Measurements from ENCODE around the gene FAM170B.

Gene FAM170B

GRCh38 chr10:49107111-49107886, 26.5 kb downstream of the FAM170B start:
- DNase-seq (ENCODE audit: low read depth in 1 of 2, low spot score in 1 of 2) = no peak

- DNase-seq (ENCODE audit: low read depth in 1 of 2, low spot score in 1 of 2) = no peak
These were observed 27.4 kb downstream of the FAM170B start for GRCh38 chr10:49106451-49106850.

DNA sequence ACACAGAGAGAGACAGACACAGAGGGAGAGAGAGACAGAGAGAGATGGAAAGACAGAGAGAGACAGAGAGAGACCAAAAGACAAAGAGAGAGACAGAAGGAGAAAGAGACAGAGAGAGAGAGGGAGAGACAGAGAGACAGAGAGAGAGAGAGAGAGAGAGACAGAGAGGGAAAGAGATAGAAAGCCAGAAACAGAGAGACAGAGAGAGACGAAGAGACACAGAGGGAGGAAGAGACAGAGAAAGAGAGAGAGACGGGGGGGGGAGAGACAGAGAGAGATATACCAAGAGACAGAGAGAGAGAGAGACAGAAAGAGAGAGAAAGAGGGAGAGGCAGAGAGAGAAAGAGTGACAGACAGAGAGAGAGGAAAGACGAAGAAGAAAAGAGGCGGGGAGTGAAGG, 28.7 kb downstream of the FAM170B start:
- no peak for DNase-seq (ENCODE audit: low read depth in 1 of 2, low spot score in 1 of 2)

DNA sequence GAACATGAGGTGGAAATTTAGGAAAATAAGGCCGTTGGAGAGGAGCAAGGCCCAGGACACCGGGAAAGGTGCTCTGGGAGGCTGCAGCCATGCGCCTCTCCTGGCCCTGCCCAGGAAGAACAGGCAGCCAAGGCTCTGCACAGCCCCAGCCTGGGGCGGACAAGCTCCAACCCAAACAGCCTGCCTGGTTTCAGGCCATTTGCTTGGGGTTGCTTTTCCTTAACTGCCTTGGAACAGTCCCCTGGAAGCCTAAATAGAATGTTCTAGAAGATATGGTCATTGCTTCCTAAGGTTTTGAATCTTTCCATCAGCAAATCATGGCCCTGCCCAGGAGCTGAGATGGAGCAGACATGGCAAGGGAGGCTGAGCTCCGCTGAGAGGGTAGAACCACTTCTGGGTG, 29.5 kb downstream of the FAM170B start:
- DNase-seq (ENCODE audit: low read depth in 1 of 2, low spot score in 1 of 2) = no peak

- DNase-seq (ENCODE audit: low read depth in 1 of 2, low spot score in 1 of 2) = no peak
These were observed 30.1 kb downstream of the FAM170B start for GRCh38 chr10:49103761-49104160.

DNA sequence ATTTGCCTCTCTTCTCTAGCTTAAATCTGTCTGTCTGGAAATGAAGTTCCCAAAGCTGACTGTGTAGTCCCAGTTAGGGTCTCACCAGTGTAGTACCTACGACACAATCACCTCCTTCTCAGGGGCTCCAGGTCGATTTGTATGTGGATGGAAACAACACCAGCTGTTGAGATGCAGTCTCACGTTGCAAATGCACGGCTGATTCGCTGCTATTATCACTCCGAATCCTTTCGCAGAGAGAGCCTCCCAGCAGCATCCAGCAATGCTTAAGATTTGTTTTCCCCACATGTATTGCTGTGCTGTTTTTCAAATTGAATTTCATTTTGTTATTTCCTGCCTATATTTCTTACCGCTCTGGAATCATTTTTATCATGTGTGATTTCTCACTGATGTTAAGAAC, 34.8 kb downstream of the FAM170B start:
- no peak for DNase-seq (ENCODE audit: low read depth in 1 of 2, low spot score in 1 of 2)

DNA sequence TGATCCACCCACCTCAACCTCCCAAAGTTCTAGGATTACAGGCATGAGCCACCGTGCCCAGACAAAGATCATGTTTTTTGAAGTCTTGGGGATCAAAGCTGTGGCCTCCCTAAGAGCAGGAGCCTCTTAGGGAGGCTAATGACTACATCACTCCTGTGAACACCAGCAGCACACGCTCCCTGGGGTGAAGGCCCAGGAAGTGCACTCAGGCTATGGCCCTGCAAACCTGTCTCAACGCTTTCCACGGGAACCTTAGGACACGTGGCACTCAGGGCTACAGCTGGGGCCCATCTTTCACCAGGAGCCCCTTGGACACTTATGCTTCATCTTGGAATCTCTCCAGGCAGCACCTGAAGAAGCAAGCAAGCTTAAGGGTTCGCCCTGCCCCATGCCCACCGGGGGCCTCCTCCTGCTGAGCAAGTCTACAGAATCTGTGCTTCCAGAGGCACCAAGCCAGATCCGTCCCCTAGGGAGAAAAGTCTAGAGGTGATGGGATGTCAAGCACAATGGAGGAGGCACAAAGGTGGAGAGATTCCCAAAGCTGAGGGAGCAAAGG, 36.9 kb downstream of the FAM170B start:
- DNase-seq (ENCODE audit: low read depth in 1 of 2, low spot score in 1 of 2) = no peak

DNA sequence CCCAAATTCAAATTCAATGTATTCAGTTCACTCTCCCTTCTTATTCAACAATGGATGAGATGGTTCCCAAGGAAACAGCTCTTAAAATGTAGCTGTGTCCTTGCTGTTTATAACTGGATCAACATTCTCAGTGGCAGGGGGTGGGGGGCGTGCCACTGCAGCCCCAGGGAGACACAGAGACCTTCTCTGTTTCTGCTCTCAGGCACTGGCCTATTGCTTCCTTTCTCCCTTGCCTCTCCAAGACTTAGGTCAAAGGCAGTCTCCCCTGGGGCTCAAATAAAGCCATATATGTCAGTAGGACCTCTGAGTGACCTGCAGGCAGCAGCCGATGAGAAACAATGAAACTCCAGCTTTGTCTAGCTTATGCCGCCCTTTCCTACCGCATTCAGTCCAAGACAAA, 39.2 kb downstream of the FAM170B start:
- no peak for DNase-seq (ENCODE audit: low read depth in 1 of 2, low spot score in 1 of 2)

- DNase-seq (ENCODE audit: low read depth in 1 of 2, low spot score in 1 of 2) = no peak
These were observed 39.9 kb downstream of the FAM170B start for GRCh38 chr10:49093922-49094321.

DNA sequence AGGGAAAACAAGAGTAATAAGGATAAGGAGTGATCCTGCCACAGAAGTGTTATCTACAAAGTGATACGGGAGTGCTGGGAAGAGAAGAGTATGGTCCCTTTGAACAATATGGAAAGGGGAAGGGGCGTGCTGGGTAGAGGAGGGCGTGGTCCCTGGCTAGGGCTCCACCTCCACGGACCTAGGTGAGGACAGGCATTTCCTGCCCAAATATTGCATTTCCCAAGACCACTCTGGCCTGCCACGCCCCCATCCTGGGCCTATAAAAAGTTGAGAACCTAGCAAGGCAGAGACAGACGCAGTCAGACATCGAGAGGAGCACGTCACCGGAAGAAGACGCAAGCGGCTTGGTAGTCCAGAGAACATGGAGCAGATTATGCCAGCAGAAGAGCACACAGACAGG, 41.3 kb downstream of the FAM170B start:
- DNase-seq (ENCODE audit: low read depth in 1 of 2, low spot score in 1 of 2) = no peak

- DNase-seq (ENCODE audit: low read depth in 1 of 2, low spot score in 1 of 2) = no peak
These were observed 42.2 kb downstream of the FAM170B start for GRCh38 chr10:49091450-49092210.

- DNase-seq (ENCODE audit: low read depth in 1 of 2, low spot score in 1 of 2) = no peak
These were observed 43.0 kb downstream of the FAM170B start for GRCh38 chr10:49090696-49091380.

DNA sequence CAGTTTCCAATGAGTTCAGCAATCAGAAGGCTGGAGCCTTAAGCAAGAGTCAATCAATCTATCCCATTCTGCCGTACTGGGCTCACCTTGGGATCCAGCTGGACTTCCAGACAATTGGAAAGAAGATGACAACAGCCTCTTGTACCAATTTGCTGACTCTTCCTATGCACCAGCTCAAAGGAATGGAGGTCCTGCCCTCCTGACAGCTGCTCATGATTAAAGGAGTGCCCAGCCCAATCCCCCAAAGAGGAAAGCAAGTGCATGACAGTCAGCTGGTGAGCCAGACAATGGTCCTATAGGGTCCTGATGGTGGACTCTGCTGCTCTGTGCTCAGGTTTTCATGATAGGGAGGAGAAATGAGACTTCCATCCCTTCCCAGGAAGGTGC, 43.6 kb downstream of the FAM170B start:
- DNase-seq (ENCODE audit: low read depth in 1 of 2, low spot score in 1 of 2) = no peak

GRCh38 chr10:49089557-49090188, 44.1 kb downstream of the FAM170B start:
- DNase-seq (ENCODE audit: low read depth in 1 of 2, low spot score in 1 of 2) = no peak

- DNase-seq (ENCODE audit: low read depth in 1 of 2, low spot score in 1 of 2) = no peak
These were observed 44.7 kb downstream of the FAM170B start for GRCh38 chr10:49089152-49089551.

- no peak for DNase-seq (ENCODE audit: low read depth in 1 of 2, low spot score in 1 of 2)
These were observed 46.9 kb downstream of the FAM170B start for GRCh38 chr10:49086889-49087288.

DNA sequence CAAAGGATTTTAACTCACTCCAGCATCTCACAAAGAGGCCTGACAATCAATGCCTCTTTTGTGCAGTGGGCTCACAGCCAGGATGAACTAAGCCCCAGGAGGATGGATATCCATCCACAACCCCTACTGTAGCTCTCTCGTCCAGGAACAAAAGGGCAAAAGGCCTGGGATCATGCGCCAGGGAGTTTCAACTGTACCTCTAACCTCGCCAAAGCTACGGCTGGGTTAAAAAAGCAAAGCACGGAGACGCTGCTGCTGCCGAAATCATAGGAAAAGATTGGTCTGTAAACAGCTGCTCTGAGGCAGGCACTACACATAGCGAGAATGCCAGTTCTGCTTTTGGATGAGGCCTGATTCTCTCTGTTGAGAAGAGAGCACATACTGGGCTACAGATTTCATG, 50.6 kb downstream of the FAM170B start:
- DNase-seq (ENCODE audit: low read depth in 1 of 2, low spot score in 1 of 2) = no peak

GRCh38 chr10:49082766-49083165, 51.1 kb downstream of the FAM170B start:
- no peak for DNase-seq (ENCODE audit: low read depth in 1 of 2, low spot score in 1 of 2)

- no peak for DNase-seq (ENCODE audit: low read depth in 1 of 2, low spot score in 1 of 2)
These were observed 52.1 kb downstream of the FAM170B start for GRCh38 chr10:49081547-49082275.

Data from activated CD4-positive, alpha-beta T cell treated with anti-CD3 and anti-CD28 coated beads, Interleukin-2, amount 50 U/mL, for 24 hours (primary cell).